Heart left ventricle (tissue), 16 donors: ENCODE measurements around the gene IRX2. TPM values are rescaled to one million over a fixed set of nuclear protein-coding genes. Genes with fewer than 3 reads are reported as not detected.

Experiments
- ATAC-seq, 4 donors: fragments of 200-7000 bp; cut with Tn5 transposase; one replicate each; pipeline ENCODE4 v1.9.1; 2020 to 2022; ENCODE audit warnings: moderate library complexity in 4 of 4, mild to moderate bottlenecking in 3 of 4, moderate number of reproducible peaks in 1 of 4
- DNase-seq, 5 donors: peaks; one replicate each; pipeline ENCODE4 v3.0.0-alpha.2; 2020
- H3K27ac ChIP-seq, 12 donors: fragments of 200-600 bp; sonication (generic) in 4 of 12; one replicate each; pipeline versions ENCODE4 v1.5.0 to v1.8.0; 2016 to 2022; ENCODE audit warnings: mild to moderate bottlenecking in 2 of 12
- H3K27me3 ChIP-seq, 9 donors: fragments of 200-600 bp; sonication (generic) in 2 of 9; one replicate each; pipeline versions ENCODE4 v1.5.1 to v1.8.0; 2016 to 2022; ENCODE audit warnings: mild to moderate bottlenecking in 3 of 9
- H3K36me3 ChIP-seq, 9 donors: fragments of 200-600 bp; sonication (generic) in 2 of 9; one replicate each; pipeline versions ENCODE4 v1.5.0 to v1.8.0; 2018 to 2022; ENCODE audit warnings: mild to moderate bottlenecking in 2 of 9
- H3K4me1 ChIP-seq, 12 donors: fragments of 200-600 bp; sonication (generic) in 4 of 12; one replicate each; pipeline versions ENCODE4 v1.5.0 to v1.8.0; 2016 to 2022; ENCODE audit warnings: mild to moderate bottlenecking in 3 of 12
- H3K4me3 ChIP-seq, 12 donors: fragments of 200-600 bp; sonication (generic) in 4 of 12; one replicate each; pipeline versions ENCODE4 v1.5.0 to v1.8.0; 2017 to 2022; ENCODE audit warnings: mild to moderate bottlenecking in 9 of 12, moderate library complexity in 4 of 12
- H3K9me3 ChIP-seq, 12 donors: fragments of 200-600 bp; sonication (generic) in 4 of 12; one replicate each; pipeline versions ENCODE4 v1.5.0 to v1.8.0; 2016 to 2022; ENCODE audit warnings: mild to moderate bottlenecking in 1 of 12
- POLR2A ChIP-seq, 2 donors: fragments of 450-650 bp; IDR thresholded peaks; one replicate each; pipeline ENCODE4 v1.6.1; 2017; ENCODE audit warnings: antibody characterized with exemption in 2 of 2, mild to moderate bottlenecking in 2 of 2, moderate library complexity in 2 of 2
- whole genome bisulfite sequencing, 4 donors: extraction: QIAGEN DNeasy Blood & Tissue Kit in 2 of 4; methylation state at CpG; one replicate each; pipeline versions ENCODE4 v1.1.5 to v1.1.7; 2013 to 2018; 5-methylcytosine and 5-hydroxymethylcytosine counted together
- intact Hi-C, 10 donors: fragments of 100-400 bp; cut with DNase I; formaldehyde crosslinking; loops; one replicate each; pipeline versions ENCODE4 v1.11.1 to v1.14.2; 2022
- polyA plus RNA-seq, 2 donors: library from polyadenylated mRNA; stranded (reverse); fragments of 200-250 nt; gene quantifications; one replicate each; pipeline ENCODE4 v1.2.3, GENCODE V29; 2013
- total RNA-seq, 9 donors: library from RNA; depleted of rRNA in 2 of 9; stranded (reverse); fragments of >200 nt in 2 of 9; fragmentation: NEBNext Ultra II Directional in 3 of 9; extraction: Animal tissue kit (Norgen Biotek cat#: 25700) in 3 of 9; gene quantifications; one replicate each; pipeline versions ENCODE4 v1.1.0 to v1.2.4, GENCODE V29; 2016 to 2023
- TF ChIP-seq, protein P1 (sequence below), 12 donors: fragments of 200-600 bp; sonication (generic) in 4 of 12; IDR thresholded peaks; one replicate each; pipeline versions ENCODE4 v1.5.0 to v1.8.0; 2018 to 2022; ENCODE audit warnings: antibody characterized with exemption in 12 of 12, mild to moderate bottlenecking in 5 of 12
- donor health status: ischemic (EF 13 %, LVEDD 7.1; RV severe dilation, severe dysfunction).
- donor health status: healthy with polysubstance abuse.
- donor health status: DM: no; HTN: yes; CAD: no.
- donor health status: DM: no; HTN: no; CAD: no.
- donor health status: ischemic (EF 25% LVEDD 6.9; RV normal size, moderate dysfunction).
- donor health status: ischemic (EF 25% LVEDD 5.7; RV mildly dilated, moderate dysfunction).
- donor health status: healthy.
- donor health status: DM: yes; HTN: yes; CAD: no.
- donor health status: ischemic (EF 35%, LVEDD 5.7; RV mildly dilated, moderate dysfunction).
- donor health status: nonischemic (EF 11% LVEDD 7.7; RV severe dilation, severe dysfunction).
- donor health status: DM: yes; HTN: yes; CAD: no.
- donor health status: PGD.
- donor health status: ischemic (EF 29% LVEDD 5.4; RV normal size, mild dysfunction).
- donor health status: nonischemic (EF 23%, LVEDD 6.1; RV moderate dilation, normal function).

IRX2 gene
- total and polyA plus RNA-seq, 11 donors, result 0.17 to 3.7 (median 0.86) TPM

- no peaks in the 10 kb centered on the region for H3K4me1 ChIP-seq
- DNase-seq (no peak), ATAC-seq (peak in 1 of 4 donors; percentile 30)
- no peak overlapping the region for H3K27ac ChIP-seq
- intact Hi-C loops, result no loop called here
- no peak overlapping the region for H3K4me3 ChIP-seq
- WGBS, 4 donors, result 85 to 90% (median 86%) methylated on average over 12 to 16 of the region's 16 CpGs
- no peak for TF ChIP-seq POLR2A (IDR thresholded peaks at IDR 0.05)
- TF ChIP-seq, protein P1, sequence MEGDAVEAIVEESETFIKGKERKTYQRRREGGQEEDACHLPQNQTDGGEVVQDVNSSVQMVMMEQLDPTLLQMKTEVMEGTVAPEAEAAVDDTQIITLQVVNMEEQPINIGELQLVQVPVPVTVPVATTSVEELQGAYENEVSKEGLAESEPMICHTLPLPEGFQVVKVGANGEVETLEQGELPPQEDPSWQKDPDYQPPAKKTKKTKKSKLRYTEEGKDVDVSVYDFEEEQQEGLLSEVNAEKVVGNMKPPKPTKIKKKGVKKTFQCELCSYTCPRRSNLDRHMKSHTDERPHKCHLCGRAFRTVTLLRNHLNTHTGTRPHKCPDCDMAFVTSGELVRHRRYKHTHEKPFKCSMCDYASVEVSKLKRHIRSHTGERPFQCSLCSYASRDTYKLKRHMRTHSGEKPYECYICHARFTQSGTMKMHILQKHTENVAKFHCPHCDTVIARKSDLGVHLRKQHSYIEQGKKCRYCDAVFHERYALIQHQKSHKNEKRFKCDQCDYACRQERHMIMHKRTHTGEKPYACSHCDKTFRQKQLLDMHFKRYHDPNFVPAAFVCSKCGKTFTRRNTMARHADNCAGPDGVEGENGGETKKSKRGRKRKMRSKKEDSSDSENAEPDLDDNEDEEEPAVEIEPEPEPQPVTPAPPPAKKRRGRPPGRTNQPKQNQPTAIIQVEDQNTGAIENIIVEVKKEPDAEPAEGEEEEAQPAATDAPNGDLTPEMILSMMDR (IDR thresholded peaks at IDR 0.05), result no peak
- peaks cover 0 to 15% (median 0%) of the 10 kb centered on the region in 9 donors for H3K27me3 ChIP-seq
- no peaks in the 10 kb centered on the region for H3K36me3 ChIP-seq
- no peaks in the 10 kb centered on the region for H3K9me3 ChIP-seq
These were observed 46.5 kb downstream of the IRX2 start for GRCh38 chr5:2704806-2705645.

- ATAC-seq (no peak), DNase-seq (no peak)
- no peaks in the 10 kb centered on the region for H3K4me1 ChIP-seq
- H3K27ac ChIP-seq, result no peak overlapping the region
- TF ChIP-seq POLR2A (IDR thresholded peaks at IDR 0.05), result no peak
- TF ChIP-seq, protein P1 (IDR thresholded peaks at IDR 0.05), result no peak
- no peaks in the 10 kb centered on the region for H3K9me3 ChIP-seq
- H3K4me3 ChIP-seq, result no peak overlapping the region
- no peaks in the 10 kb centered on the region for H3K36me3 ChIP-seq
- intact Hi-C loops, result no loop called here
- peaks cover 0 to 15% (median 0%) of the 10 kb centered on the region in 9 donors for H3K27me3 ChIP-seq
- WGBS, 4 donors, result 83 to 86% (median 85%) methylated on average over 18 of the region's 18 CpGs
These were observed 47.4 kb downstream of the IRX2 start for GRCh38 chr5:2704111-2704510.

DNA sequence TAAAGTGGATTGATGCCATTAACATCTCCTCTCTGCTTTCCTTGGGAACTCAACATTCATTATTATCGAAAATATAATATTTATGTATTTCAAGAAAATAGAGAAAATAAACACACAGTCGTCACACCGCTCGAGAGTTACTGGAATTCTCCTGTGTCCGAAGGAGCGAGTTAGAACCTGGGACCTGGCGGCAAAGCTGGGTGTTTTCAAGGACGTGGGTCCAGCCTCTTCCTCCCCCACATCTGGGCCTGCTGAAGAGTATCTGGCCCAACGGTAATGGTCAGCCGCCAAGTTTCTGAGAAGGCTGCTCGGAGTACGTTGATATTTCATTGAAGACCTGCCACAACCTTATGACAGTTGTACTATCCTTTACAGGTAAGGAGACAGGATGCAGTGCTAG, 47.9 kb downstream of the IRX2 start:
- Histone ChIP-seq H3K4me3 (no peak overlapping the region), H3K27ac (no peak overlapping the region), H3K4me1 (no peaks in the 10 kb centered on the region), H3K36me3 (no peaks in the 10 kb centered on the region), H3K9me3 (no peaks in the 10 kb centered on the region), H3K27me3 (peaks cover 0 to 15% (median 0%) of the 10 kb centered on the region in 9 donors)
- ATAC-seq (no peak), DNase-seq (no peak)
- intact Hi-C loops, result no loop called here
- 74 to 82% (median 76%) methylated on average over 12 of the region's 12 CpGs for WGBS, 4 donors
- no peak for TF ChIP-seq POLR2A (IDR thresholded peaks at IDR 0.05)
- TF ChIP-seq, protein P1 (IDR thresholded peaks at IDR 0.05), result no peak

DNA sequence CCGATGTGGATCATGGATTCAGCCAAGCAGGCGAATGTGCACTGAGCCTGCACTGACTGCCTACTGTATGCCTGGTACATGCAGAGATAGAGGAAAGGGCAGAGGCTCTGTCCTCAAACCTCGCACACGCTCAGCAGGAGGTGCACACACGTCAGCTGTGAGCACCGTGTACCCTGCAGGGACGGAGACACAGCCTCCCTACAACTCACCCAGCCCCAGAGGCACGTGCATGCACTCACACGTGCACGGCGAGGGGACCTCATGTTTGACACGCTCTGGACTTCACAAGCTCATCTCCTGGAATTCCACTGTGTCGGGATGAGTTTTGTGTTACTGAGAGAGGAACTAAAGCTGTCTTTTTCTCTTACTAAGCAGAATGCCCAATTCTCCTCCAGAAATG, 48.4 kb downstream of the IRX2 start:
- no peak for ATAC-seq
- intact Hi-C loops, result no loop called here
- no peak overlapping the region for H3K4me3 ChIP-seq
- DNase-seq, result no peak
- 65 to 72% (median 66%) methylated on average over 12 to 13 of the region's 13 CpGs for WGBS, 4 donors
- H3K27me3 ChIP-seq, result peaks cover 0 to 17% (median 0%) of the 10 kb centered on the region in 9 donors
- no peak for TF ChIP-seq POLR2A (IDR thresholded peaks at IDR 0.05)
- TF ChIP-seq, protein P1 (IDR thresholded peaks at IDR 0.05), result no peak
- no peaks in the 10 kb centered on the region for H3K9me3 ChIP-seq
- H3K36me3 ChIP-seq, result no peaks in the 10 kb centered on the region
- H3K27ac ChIP-seq, result no peak overlapping the region
- H3K4me1 ChIP-seq, result no peaks in the 10 kb centered on the region
